DND-41 (cell line): Measurements from ENCODE around the gene KPTN.

Experiments
- ATAC-seq: fragments of 200-7000 bp; cut with Tn5 transposase; 3 replicates; pipeline ENCODE4 v1.9.1; 2021; ENCODE audit warnings: low read depth; ENCODE audit not compliant: insufficient read depth
- DNase-seq: peaks from one replicate; pipeline ENCODE4 v3.0.0-alpha.2; 2020
- H2AFZ ChIP-seq: 2 replicates; pipeline ENCODE4 v1.6.0; 2012; ENCODE audit warnings: low read depth, low read length
- H3K27ac ChIP-seq: 2 replicates; pipeline ENCODE4 v1.5.1; 2012; ENCODE audit warnings: low read length, inconsistent platforms
- H3K27me3 ChIP-seq: fragments of 200-600 bp; sonication (generic); 2 replicates; pipeline ENCODE4 v1.6.0; 2012; ENCODE audit warnings: low read length, mild to moderate bottlenecking, inconsistent platforms; ENCODE audit not compliant: insufficient read depth, poor library complexity
- H3K36me3 ChIP-seq: 2 replicates; pipeline ENCODE4 v1.5.1; 2012; ENCODE audit warnings: low read length, inconsistent platforms; ENCODE audit not compliant: insufficient read depth
- H3K4me1 ChIP-seq: 2 replicates; pipeline ENCODE4 v1.5.1; 2012; ENCODE audit warnings: mild to moderate bottlenecking, low read length; ENCODE audit not compliant: insufficient read depth
- H3K4me2 ChIP-seq: 2 replicates; pipeline ENCODE4 v1.6.0; 2012; ENCODE audit warnings: mild to moderate bottlenecking, moderate library complexity, low read length, inconsistent platforms; ENCODE audit not compliant: insufficient read depth
- H3K4me3 ChIP-seq, 2 experiments: fragments of 200-600 bp in 1 of 2; shearing (Covaris generic) in 1 of 2; 2 replicates each; pipeline ENCODE4 v1.5.1; 2012 to 2016; ENCODE audit warnings: inconsistent platforms in 2 of 2, low read length in 2 of 2, mild to moderate bottlenecking in 2 of 2, low read depth in 1 of 2, moderate library complexity in 1 of 2
- H3K79me2 ChIP-seq: 2 replicates; pipeline ENCODE4 v1.6.0; 2012; ENCODE audit warnings: low read length, inconsistent platforms; ENCODE audit not compliant: insufficient read depth
- H3K9ac ChIP-seq: 2 replicates; pipeline ENCODE4 v1.6.0; 2012; ENCODE audit warnings: low read depth, mild to moderate bottlenecking, inconsistent platforms, low read length, moderate library complexity
- H3K9me3 ChIP-seq: 2 replicates; pipeline ENCODE4 v1.5.1; 2012; ENCODE audit warnings: low read length, moderate library complexity, mild to moderate bottlenecking, inconsistent platforms; ENCODE audit not compliant: insufficient read depth, severe bottlenecking
- H4K20me1 ChIP-seq: 2 replicates; pipeline ENCODE4 v1.6.0; 2012; ENCODE audit warnings: low read length; ENCODE audit not compliant: insufficient read depth
- EZH2 ChIP-seq: IDR thresholded peaks from 3 replicates; pipeline ENCODE4 v1.6.1; 2012; ENCODE audit warnings: borderline replicate concordance, low read depth, mild to moderate bottlenecking, moderate library complexity, low read length, inconsistent platforms; ENCODE audit not compliant: severe bottlenecking
- TF ChIP-seq, protein P1 (sequence below): IDR thresholded peaks from 2 replicates; pipeline ENCODE4 v1.5.1; 2012; ENCODE audit warnings: borderline replicate concordance, low read length, moderate library complexity, mild to moderate bottlenecking; ENCODE audit not compliant: poor library complexity, severe bottlenecking; ENCODE audit errors: extremely low read depth

Gene KPTN

DNA sequence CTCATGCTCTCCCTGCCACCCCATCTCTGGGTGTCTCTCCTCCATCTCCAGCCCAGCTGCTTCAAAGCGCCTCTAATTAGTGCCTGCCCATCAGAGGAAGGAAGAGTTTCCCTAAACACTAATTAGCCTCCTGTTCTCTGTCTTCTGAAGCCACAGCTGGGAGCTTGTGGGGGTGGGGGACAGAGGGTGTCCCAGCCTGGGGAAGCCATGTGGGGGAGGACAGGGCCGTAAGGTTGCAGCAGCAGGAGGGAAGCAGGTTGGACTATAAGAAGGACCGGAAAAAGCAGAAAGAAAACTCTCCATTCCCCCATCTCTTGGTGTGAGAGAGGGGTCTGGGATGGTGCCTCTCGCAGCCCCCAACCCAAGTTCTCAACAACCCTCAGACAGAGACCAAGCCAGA, 38.5 kb downstream of the KPTN start:
- H3K4me3 ChIP-seq: no peak overlapping the region
- H3K4me2 ChIP-seq: peak overlapping the region; percentile 52
- TF ChIP-seq EZH2: no peak
- TF ChIP-seq, protein P1, sequence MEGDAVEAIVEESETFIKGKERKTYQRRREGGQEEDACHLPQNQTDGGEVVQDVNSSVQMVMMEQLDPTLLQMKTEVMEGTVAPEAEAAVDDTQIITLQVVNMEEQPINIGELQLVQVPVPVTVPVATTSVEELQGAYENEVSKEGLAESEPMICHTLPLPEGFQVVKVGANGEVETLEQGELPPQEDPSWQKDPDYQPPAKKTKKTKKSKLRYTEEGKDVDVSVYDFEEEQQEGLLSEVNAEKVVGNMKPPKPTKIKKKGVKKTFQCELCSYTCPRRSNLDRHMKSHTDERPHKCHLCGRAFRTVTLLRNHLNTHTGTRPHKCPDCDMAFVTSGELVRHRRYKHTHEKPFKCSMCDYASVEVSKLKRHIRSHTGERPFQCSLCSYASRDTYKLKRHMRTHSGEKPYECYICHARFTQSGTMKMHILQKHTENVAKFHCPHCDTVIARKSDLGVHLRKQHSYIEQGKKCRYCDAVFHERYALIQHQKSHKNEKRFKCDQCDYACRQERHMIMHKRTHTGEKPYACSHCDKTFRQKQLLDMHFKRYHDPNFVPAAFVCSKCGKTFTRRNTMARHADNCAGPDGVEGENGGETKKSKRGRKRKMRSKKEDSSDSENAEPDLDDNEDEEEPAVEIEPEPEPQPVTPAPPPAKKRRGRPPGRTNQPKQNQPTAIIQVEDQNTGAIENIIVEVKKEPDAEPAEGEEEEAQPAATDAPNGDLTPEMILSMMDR: no peak
- no peaks in the 10 kb centered on the region for H3K9me3 ChIP-seq
- no peak overlapping the region for H3K27ac ChIP-seq
- peaks cover 11% of the 10 kb centered on the region for H3K4me1 ChIP-seq
- no peaks in the 10 kb centered on the region for H3K79me2 ChIP-seq
- ATAC-seq (no peak), DNase-seq (no peak)
- peaks cover 15% of the 10 kb centered on the region for H4K20me1 ChIP-seq
- no peak overlapping the region for H3K9ac ChIP-seq
- H3K36me3 ChIP-seq: no peaks in the 10 kb centered on the region
- no peaks in the 10 kb centered on the region for H3K27me3 ChIP-seq
- no peak overlapping the region for H2AFZ ChIP-seq

DNA sequence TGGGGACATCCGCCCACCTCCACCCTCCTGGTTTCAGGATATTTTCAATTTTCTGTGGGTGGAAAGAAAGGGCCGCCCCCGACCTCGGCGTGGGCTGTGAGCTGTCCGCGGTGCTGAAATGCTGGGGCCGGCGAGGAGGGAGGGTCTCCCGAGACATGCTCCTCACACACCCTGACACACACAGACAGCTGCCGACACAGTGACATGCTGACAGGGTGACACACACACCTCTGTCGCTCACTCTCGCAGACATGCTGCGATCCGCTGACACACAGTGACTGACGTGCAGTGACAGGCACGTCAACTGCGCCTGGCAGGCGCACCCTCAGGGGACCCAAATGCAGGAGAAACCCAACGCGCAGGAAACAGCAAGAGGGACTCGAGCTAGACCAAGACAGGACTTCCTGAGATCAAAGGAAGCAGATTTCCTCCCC, 39.6 kb downstream of the KPTN start:
- Histone ChIP-seq H3K9ac (no peak overlapping the region), H3K9me3 (no peaks in the 10 kb centered on the region), H3K36me3 (no peaks in the 10 kb centered on the region), H3K27ac (no peak overlapping the region), H2AFZ (no peak overlapping the region), H3K4me2 (no peak overlapping the region), H3K4me3 (no peak overlapping the region), H3K27me3 (no peaks in the 10 kb centered on the region), H3K79me2 (no peaks in the 10 kb centered on the region), H4K20me1 (peaks cover 15% of the 10 kb centered on the region), H3K4me1 (peaks cover 11% of the 10 kb centered on the region)
- DNase-seq (peak; percentile 67), ATAC-seq (peak; percentile 61)
- TF ChIP-seq, protein P1: no peak
- no peak for TF ChIP-seq EZH2

DNA sequence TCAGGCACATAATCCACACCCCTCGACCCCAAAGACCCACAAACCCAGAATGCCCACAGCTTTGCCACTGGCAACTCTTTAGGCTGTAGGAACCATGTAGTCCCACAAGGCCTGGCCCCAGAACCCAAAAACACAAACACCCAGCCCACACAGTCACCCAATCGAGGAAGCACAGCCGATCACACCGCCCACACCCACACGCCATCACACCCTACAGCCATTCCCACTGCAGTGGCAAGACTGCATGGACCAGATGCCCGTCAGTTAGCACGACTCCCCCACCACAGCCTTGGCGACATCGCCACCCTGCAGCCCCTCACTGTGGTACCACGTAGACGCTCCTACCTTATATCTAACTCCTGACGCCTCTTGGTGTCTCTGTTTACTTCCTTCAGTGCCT, 40.7 kb downstream of the KPTN start:
- H3K9ac ChIP-seq: no peak overlapping the region
- H4K20me1 ChIP-seq: peaks cover 20% of the 10 kb centered on the region
- TF ChIP-seq, protein P1: no peak
- no peak for TF ChIP-seq EZH2
- no peaks in the 10 kb centered on the region for H3K9me3 ChIP-seq
- no peak overlapping the region for H3K27ac ChIP-seq
- no peaks in the 10 kb centered on the region for H3K27me3 ChIP-seq
- H3K4me2 ChIP-seq: no peak overlapping the region
- no peak overlapping the region for H3K4me3 ChIP-seq
- H3K79me2 ChIP-seq: no peaks in the 10 kb centered on the region
- no peak for DNase-seq
- H3K36me3 ChIP-seq: no peaks in the 10 kb centered on the region
- ATAC-seq: no peak
- H3K4me1 ChIP-seq: peaks cover 11% of the 10 kb centered on the region
- H2AFZ ChIP-seq: no peak overlapping the region

DNA sequence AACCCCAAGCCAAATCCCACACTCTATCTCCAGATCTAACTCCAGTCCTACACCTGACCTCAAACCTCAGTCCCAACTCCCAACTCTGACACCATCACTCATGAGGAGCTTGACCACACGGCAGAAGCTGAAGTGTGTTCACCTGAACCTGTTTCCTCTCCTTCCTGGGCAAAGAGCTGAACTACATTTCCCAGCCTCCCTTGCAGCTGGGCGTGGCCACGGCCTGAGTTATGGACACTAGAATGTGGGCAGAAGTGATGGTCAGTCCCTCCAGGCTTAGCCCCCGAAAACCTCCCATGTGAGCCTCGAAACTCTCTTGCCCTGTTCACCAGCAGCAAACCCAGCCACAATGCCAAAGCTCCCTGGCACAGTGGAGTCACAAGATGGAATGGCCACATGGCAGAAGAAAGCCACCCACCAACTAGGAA, 45.2 kb downstream of the KPTN start:
- Histone ChIP-seq H3K36me3 (no peaks in the 10 kb centered on the region), H3K79me2 (no peaks in the 10 kb centered on the region), H3K9ac (no peak overlapping the region), H3K9me3 (no peaks in the 10 kb centered on the region), H3K4me2 (no peak overlapping the region), H4K20me1 (peaks cover 33% of the 10 kb centered on the region), H2AFZ (no peak overlapping the region), H3K4me3 (no peak overlapping the region), H3K27me3 (no peaks in the 10 kb centered on the region), H3K4me1 (peaks cover 12% of the 10 kb centered on the region; the same call in 1 of the 2 replicates), H3K27ac (no peak overlapping the region)
- TF ChIP-seq, protein P1: no peak
- no peak for TF ChIP-seq EZH2
- ATAC-seq: no peak
- no peak for DNase-seq
